Right kidney (tissue), 1 donor: ENCODE data around the gene IMP3.

Experiments
- DNase-seq: peaks from one replicate; pipeline ENCODE4 v3.0.0-alpha.2; 2016

IMP3 gene

GRCh38 chr15:75622505-75622904, 17.5 kb downstream of the IMP3 start:
- DNase-seq: no peak

- DNase-seq: no peak
Observed at GRCh38 chr15:75620841-75621391, 19.1 kb downstream of the IMP3 start.

GRCh38 chr15:75620058-75620820, 19.8 kb downstream of the IMP3 start:
- DNase-seq: no peak

GRCh38 chr15:75616766-75617165, 23.3 kb downstream of the IMP3 start:
- no peak for DNase-seq

GRCh38 chr15:75606711-75607699, 33.0 kb downstream of the IMP3 start:
- no peak for DNase-seq

GRCh38 chr15:75606026-75606425, 34.0 kb downstream of the IMP3 start:
- DNase-seq: no peak

- no peak for DNase-seq
Observed at GRCh38 chr15:75599401-75599800, 40.6 kb downstream of the IMP3 start.

- DNase-seq: no peak
Observed at GRCh38 chr15:75598361-75598760, 41.7 kb downstream of the IMP3 start.

- DNase-seq: no peak
Observed at GRCh38 chr15:75597667-75598341, 42.2 kb downstream of the IMP3 start.

- no peak for DNase-seq
Observed at GRCh38 chr15:75596703-75597345, 43.2 kb downstream of the IMP3 start.

GRCh38 chr15:75594276-75594675, 45.7 kb downstream of the IMP3 start:
- DNase-seq: no peak

GRCh38 chr15:75591655-75592364, 48.2 kb downstream of the IMP3 start:
- no peak for DNase-seq

GRCh38 chr15:75590239-75590638, 49.8 kb downstream of the IMP3 start:
- no peak for DNase-seq
